Endothelial cell of umbilical vein (primary cell): ENCODE measurements around the gene INSM2. TPM values are rescaled to one million over a fixed set of nuclear protein-coding genes. Genes with fewer than 3 reads are reported as not detected.

Experiments
- BruUV-seq: library from RNA; stranded (reverse); fragments of 400-500 nt; replicated peaks from 2 replicates; lab custom pipeline; 2021; lab: Mats Ljungman, UMichigan
- CTCF ChIA-PET: fragments of 300-600, 350-600 bp; sonication (Branson Sonifier 250); formaldehyde crosslinking; loops from one replicate; lab custom pipeline; 2021; ENCODE audit warnings: antibody characterized with exemption, inconsistent platforms; lab: Charles Lee
- POLR2A ChIA-PET: fragments of 300-600, 350-600 bp; sonication (Branson Sonifier 250); formaldehyde crosslinking; loops from one replicate; lab custom pipeline; 2021; ENCODE audit warnings: antibody characterized with exemption, inconsistent platforms; lab: Charles Lee
- DNase-seq: peaks from one replicate; pipeline ENCODE4 v3.0.0-alpha.2; 2011; ENCODE audit warnings: low read depth, low spot score
- FAIRE-seq: peaks from 2 replicates; lab custom pipeline; 2011; peaks lifted over from hg19 to GRCh38; lab: Jason Lieb, UNC
- H2AFZ ChIP-seq: 2 replicates; pipeline ENCODE4 v1.6.0; 2012; ENCODE audit warnings: low read depth, low read length, control low read depth, inconsistent platforms
- H3K27ac ChIP-seq: 2 replicates; pipeline ENCODE4 v1.5.1; 2011; ENCODE audit warnings: low read depth, mild to moderate bottlenecking, control low read depth, low read length, moderate library complexity; ENCODE audit not compliant: insufficient read depth
- H3K27me3 ChIP-seq, 2 experiments: 2 replicates each; pipeline versions ENCODE4 v1.6.0 to v1.6.1; 2011; ENCODE audit warnings: low read length in 2 of 2, mixed read lengths in 1 of 2; ENCODE audit not compliant: control insufficient read depth in 2 of 2, insufficient read depth in 2 of 2
- H3K36me3 ChIP-seq, 2 experiments: 2 replicates in 1 of 2; 3 replicates in 1 of 2; pipeline ENCODE4 v1.5.1; 2011; ENCODE audit warnings: low read length in 2 of 2, mild to moderate bottlenecking in 1 of 2, moderate library complexity in 1 of 2; ENCODE audit not compliant: control insufficient read depth in 2 of 2, insufficient read depth in 2 of 2; ENCODE audit errors: extremely low read depth in 1 of 2
- H3K4me1 ChIP-seq: 3 replicates; pipeline ENCODE4 v1.5.1; 2011; ENCODE audit warnings: mild to moderate bottlenecking, low read length; ENCODE audit not compliant: control insufficient read depth, insufficient read depth; ENCODE audit errors: extremely low read depth
- H3K4me2 ChIP-seq: 2 replicates; pipeline ENCODE4 v1.6.1; 2011; ENCODE audit warnings: low read length, control low read depth, mixed read lengths; ENCODE audit not compliant: insufficient read depth
- H3K4me3 ChIP-seq, 3 experiments: fragments of 200-600 bp in 1 of 3; sonication (generic), shearing (Covaris generic) in 1 of 3; replicated peaks in 1 of 3; 2 replicates each; pipeline ENCODE4 v1.5.1; 2011 to 2016; ENCODE audit warnings: control low read depth in 3 of 3, low read length in 3 of 3, mild to moderate bottlenecking in 2 of 3, inconsistent platforms in 1 of 3, low read depth in 1 of 3, moderate library complexity in 1 of 3; ENCODE audit not compliant: insufficient read depth in 1 of 3
- H3K79me2 ChIP-seq: 2 replicates; pipeline ENCODE4 v1.6.0; 2012; ENCODE audit warnings: low read length, inconsistent platforms; ENCODE audit not compliant: control insufficient read depth, insufficient read depth
- H3K9ac ChIP-seq: replicated peaks from 2 replicates; pipeline ENCODE3; 2011; ENCODE audit warnings: low read length, control low read depth; ENCODE audit not compliant: insufficient read depth; ENCODE audit errors: extremely low read depth
- H3K9me1 ChIP-seq: replicated peaks from 3 replicates; pipeline ENCODE4 v1.6.0; 2011; ENCODE audit warnings: mild to moderate bottlenecking, low read length; ENCODE audit not compliant: control insufficient read depth, insufficient read depth; ENCODE audit errors: extremely low read depth
- H3K9me3 ChIP-seq: replicated peaks from 2 replicates; pipeline ENCODE4 v1.5.1; 2012; ENCODE audit warnings: low read length, inconsistent platforms; ENCODE audit not compliant: control insufficient read depth, insufficient read depth
- H4K20me1 ChIP-seq: replicated peaks from 2 replicates; pipeline ENCODE3; 2011; ENCODE audit warnings: mild to moderate bottlenecking, low read length; ENCODE audit not compliant: control insufficient read depth, insufficient read depth; ENCODE audit errors: extremely low read depth
- EZH2 ChIP-seq: IDR thresholded peaks from 2 replicates; pipeline ENCODE4 v1.6.1; 2012; ENCODE audit warnings: borderline replicate concordance, low read depth, mild to moderate bottlenecking, moderate library complexity, low read length, inconsistent platforms; ENCODE audit not compliant: severe bottlenecking
- FOS ChIP-seq: IDR thresholded peaks from 2 replicates; pipeline ENCODE4 v1.6.1; 2011; ENCODE audit warnings: mild to moderate bottlenecking, low read length, moderate library complexity, borderline replicate concordance; ENCODE audit not compliant: insufficient read depth
- GATA2 ChIP-seq: IDR thresholded peaks from 2 replicates; pipeline ENCODE4 v1.7.0; 2011; ENCODE audit warnings: low read depth, mild to moderate bottlenecking, moderate library complexity, mixed read lengths, low read length; ENCODE audit not compliant: insufficient read length, insufficient read depth
- JUN ChIP-seq: IDR thresholded peaks from 2 replicates; pipeline ENCODE4 v1.6.1; 2011; ENCODE audit warnings: borderline replicate concordance, low read depth; ENCODE audit not compliant: insufficient read length, insufficient read depth
- MAX ChIP-seq: IDR thresholded peaks from 2 replicates; pipeline ENCODE4 v1.6.1; 2011; ENCODE audit not compliant: insufficient read depth, insufficient read length
- MYC ChIP-seq: IDR thresholded peaks from one replicate; pipeline ENCODE4 v1.6.1; 2011; ENCODE audit warnings: mild to moderate bottlenecking, low read depth, low read length
- POLR2A ChIP-seq: IDR thresholded peaks from 2 replicates; pipeline ENCODE4 v1.6.1; 2012; ENCODE audit warnings: low read depth, mild to moderate bottlenecking, control low read depth, low read length
- POLR2AphosphoS5 ChIP-seq: IDR thresholded peaks from 2 replicates; pipeline ENCODE4 v1.6.1; 2012; ENCODE audit warnings: low read depth, mild to moderate bottlenecking, control low read depth, low read length, moderate library complexity; ENCODE audit not compliant: insufficient read depth
- dilution Hi-C: fragments of 300-500 bp; cut with MboI; formaldehyde crosslinking; loops from one replicate; pipeline ENCODE4 v1.15.0; 2019; ENCODE audit warnings: low sequenced_read_pairs; ENCODE audit not compliant: extremely low pct_ligation_motif_present
- intact Hi-C: fragments of 100-400 bp; cut with micrococcal nuclease; formaldehyde crosslinking; loops from one replicate; pipeline ENCODE4 v1.10.0; 2022
- polyA plus RNA-seq, 4 experiments: library from polyadenylated mRNA; depleted of rRNA in 3 of 4; stranded (reverse) in 3 of 4; unstranded in 1 of 4; fragments of >200 nt; gene quantifications; 2 replicates each; pipeline versions ENCODE4 v1.2.1 to v1.2.3, GENCODE V29; 2011 to 2012; ENCODE audit warnings: missing spikeins in 1 of 4
- total RNA-seq: library from RNA; stranded (reverse); gene quantifications from 2 replicates; pipeline ENCODE4 v1.2.3, GENCODE V29; 2021

The INSM2 gene
- total and polyA plus RNA-seq, 2 donors (not counting 3 experiments of a cell fraction or from before 2014, with no cell fraction given) = not detected

GRCh38 chr14:35499180-35499579 lies 34.8 kb upstream of the INSM2 start:
- Histone ChIP-seq H3K4me3 (no peak overlapping the region), H4K20me1 (no peaks in the 10 kb centered on the region), H3K27ac (no peak overlapping the region), H3K9ac (no peak overlapping the region), H3K4me2 (no peak overlapping the region), H3K9me3 (no peaks in the 10 kb centered on the region), H3K36me3 (no peaks in the 10 kb centered on the region), H3K4me1 (no peaks in the 10 kb centered on the region), H2AFZ (no peak overlapping the region), H3K27me3 (no peaks in the 10 kb centered on the region), H3K9me1 (no peaks in the 10 kb centered on the region), H3K79me2 (no peaks in the 10 kb centered on the region)
- intact Hi-C loops = no loop called here
- no peak for DNase-seq
- TF ChIP-seq POLR2AphosphoS5 (no peak), JUN (no peak), MAX (no peak), MYC (no peak), FOS (no peak), POLR2A (no peak)
- ChIA-PET CTCF (interaction anchor here (1.1 to 1.3 kb wide), 2 partner anchors 12 to 60 kb away, joined by 3 to 4 read pairs; no protein-coding TSS in a partner anchor), POLR2A (no interaction called here)
- no peak for FAIRE-seq
- BruUV-seq = no TSS peak
- dilution Hi-C loops = no loop called here

- BruUV-seq = no TSS peak
- FAIRE-seq (no peak), DNase-seq (no peak)
- H3K36me3 ChIP-seq = no peaks in the 10 kb centered on the region
- no peak overlapping the region for H3K4me3 ChIP-seq
- H2AFZ ChIP-seq = no peak overlapping the region
- TF ChIP-seq MAX = no peak
- no peak for TF ChIP-seq POLR2A
- TF ChIP-seq FOS = no peak
- no peak for TF ChIP-seq MYC
- TF ChIP-seq GATA2 = no peak
- no peak for TF ChIP-seq EZH2
- no peak for TF ChIP-seq POLR2AphosphoS5
- ChIA-PET CTCF (no interaction called here), POLR2A (no interaction called here)
- no peak overlapping the region for H3K9ac ChIP-seq
- H3K27me3 ChIP-seq = no peaks in the 10 kb centered on the region
- intact Hi-C loops (no loop called here), dilution Hi-C loops (no loop called here)
- H3K9me1 ChIP-seq = no peaks in the 10 kb centered on the region
- peaks cover 16% of the 10 kb centered on the region for H3K4me1 ChIP-seq
- no peak overlapping the region for H3K4me2 ChIP-seq
- no peaks in the 10 kb centered on the region for H3K79me2 ChIP-seq
- H3K9me3 ChIP-seq = no peaks in the 10 kb centered on the region
- H4K20me1 ChIP-seq = no peaks in the 10 kb centered on the region
- H3K27ac ChIP-seq = no peak overlapping the region
Measured at GRCh38 chr14:35503646-35504045, 30.3 kb upstream of the INSM2 start.
